ENCODE results near the gene SCFD2.

DNA sequence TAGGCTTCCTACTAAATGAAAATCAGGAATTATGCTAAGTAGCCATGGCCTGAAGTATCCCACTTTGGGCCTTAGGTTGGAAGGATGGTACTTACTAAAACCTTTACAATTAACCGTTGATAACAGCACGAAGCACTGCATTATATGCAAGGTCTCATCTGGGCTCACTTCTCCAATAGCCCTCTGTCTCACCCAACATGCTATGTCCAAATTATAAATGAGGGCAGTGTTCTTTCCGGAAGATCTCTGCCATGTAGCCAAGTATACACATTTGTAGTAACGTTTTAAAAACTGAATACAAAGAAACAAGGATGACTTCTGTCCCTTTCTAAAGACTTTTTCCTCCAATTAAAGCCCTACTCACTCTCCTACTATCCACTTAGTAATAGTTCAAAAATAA is 51.6 kb downstream of the SCFD2 start:
- TF ChIP-seq, protein P1, sequence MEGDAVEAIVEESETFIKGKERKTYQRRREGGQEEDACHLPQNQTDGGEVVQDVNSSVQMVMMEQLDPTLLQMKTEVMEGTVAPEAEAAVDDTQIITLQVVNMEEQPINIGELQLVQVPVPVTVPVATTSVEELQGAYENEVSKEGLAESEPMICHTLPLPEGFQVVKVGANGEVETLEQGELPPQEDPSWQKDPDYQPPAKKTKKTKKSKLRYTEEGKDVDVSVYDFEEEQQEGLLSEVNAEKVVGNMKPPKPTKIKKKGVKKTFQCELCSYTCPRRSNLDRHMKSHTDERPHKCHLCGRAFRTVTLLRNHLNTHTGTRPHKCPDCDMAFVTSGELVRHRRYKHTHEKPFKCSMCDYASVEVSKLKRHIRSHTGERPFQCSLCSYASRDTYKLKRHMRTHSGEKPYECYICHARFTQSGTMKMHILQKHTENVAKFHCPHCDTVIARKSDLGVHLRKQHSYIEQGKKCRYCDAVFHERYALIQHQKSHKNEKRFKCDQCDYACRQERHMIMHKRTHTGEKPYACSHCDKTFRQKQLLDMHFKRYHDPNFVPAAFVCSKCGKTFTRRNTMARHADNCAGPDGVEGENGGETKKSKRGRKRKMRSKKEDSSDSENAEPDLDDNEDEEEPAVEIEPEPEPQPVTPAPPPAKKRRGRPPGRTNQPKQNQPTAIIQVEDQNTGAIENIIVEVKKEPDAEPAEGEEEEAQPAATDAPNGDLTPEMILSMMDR (IDR thresholded peaks at IDR 0.05), result no peak
- TF ChIP-seq RAD21 (conservative IDR thresholded peaks at IDR 0.05 in 1 of 2, IDR thresholded peaks at IDR 0.05 in 1 of 2) (no peak), ZFP36 (IDR thresholded peaks at IDR 0.05; ENCODE audit: borderline replicate concordance, partially characterized antibody) (no peak), HDAC2 (IDR thresholded peaks at IDR 0.05) (no peak), TP53 (CRISPR knock-in tag; IDR thresholded peaks at IDR 0.05) (no peak), POLR2A (IDR thresholded peaks at IDR 0.05; ENCODE audit: low read length) (no peak), ESRRA (IDR thresholded peaks at IDR 0.05; ENCODE audit: borderline replicate concordance, low read length) (no peak), SMC3 (IDR thresholded peaks at IDR 0.05) (no peak)
